B cell (primary cell): Measurements from ENCODE around the gene TKT.
"Not testable (repeated sequence)": the region's sequence is repeated elsewhere in the genome, so short reads cannot be mapped to it uniquely, and the experiment has no call there.

Experiments used
- EZH2 ChIP-seq: IDR thresholded peaks from 2 replicates; pipeline ENCODE4 v1.6.1; 2012; ENCODE audit warnings: borderline replicate concordance, low read depth, mild to moderate bottlenecking, moderate library complexity, low read length; ENCODE audit not compliant: insufficient read depth, poor library complexity, severe bottlenecking
- TF ChIP-seq, protein P1 (sequence below): fragments of 200-600 bp; IDR thresholded peaks from one replicate; pipeline ENCODE4 v1.8.0; 2022; ENCODE audit warnings: antibody characterized with exemption, mild to moderate bottlenecking

DNA sequence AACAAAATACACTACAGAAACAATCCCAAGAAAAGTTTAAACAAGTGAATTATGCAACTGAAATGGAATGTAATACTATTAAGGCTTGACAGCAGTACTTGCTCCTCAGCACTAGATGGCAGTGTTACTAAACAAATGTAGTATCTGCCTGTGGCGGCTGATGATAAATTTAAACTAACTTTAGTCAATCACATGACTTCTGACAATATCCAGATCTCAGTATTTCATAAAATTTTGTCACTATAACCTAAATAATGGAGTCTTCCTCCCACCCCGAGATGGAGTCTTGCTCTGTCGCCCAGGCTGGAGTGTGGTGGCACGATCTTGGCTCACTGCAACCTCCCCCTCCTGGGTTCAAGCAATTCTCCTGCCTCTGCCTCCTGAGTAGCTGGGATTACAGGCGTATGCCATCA lies 43.8 kb upstream of the TKT start:
- TF ChIP-seq, protein P1, sequence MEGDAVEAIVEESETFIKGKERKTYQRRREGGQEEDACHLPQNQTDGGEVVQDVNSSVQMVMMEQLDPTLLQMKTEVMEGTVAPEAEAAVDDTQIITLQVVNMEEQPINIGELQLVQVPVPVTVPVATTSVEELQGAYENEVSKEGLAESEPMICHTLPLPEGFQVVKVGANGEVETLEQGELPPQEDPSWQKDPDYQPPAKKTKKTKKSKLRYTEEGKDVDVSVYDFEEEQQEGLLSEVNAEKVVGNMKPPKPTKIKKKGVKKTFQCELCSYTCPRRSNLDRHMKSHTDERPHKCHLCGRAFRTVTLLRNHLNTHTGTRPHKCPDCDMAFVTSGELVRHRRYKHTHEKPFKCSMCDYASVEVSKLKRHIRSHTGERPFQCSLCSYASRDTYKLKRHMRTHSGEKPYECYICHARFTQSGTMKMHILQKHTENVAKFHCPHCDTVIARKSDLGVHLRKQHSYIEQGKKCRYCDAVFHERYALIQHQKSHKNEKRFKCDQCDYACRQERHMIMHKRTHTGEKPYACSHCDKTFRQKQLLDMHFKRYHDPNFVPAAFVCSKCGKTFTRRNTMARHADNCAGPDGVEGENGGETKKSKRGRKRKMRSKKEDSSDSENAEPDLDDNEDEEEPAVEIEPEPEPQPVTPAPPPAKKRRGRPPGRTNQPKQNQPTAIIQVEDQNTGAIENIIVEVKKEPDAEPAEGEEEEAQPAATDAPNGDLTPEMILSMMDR: peak; percentile 88
- TF ChIP-seq EZH2: not testable (repeated sequence)
